ENCODE data around the gene KCNN2.

- TF ChIP-seq NFE2L1 (CRISPR knock-in tag; IDR thresholded peaks at IDR 0.05), result no peak
- no peak for TF ChIP-seq FOXJ3 (CRISPR knock-in tag; IDR thresholded peaks at IDR 0.05; ENCODE audit: borderline replicate concordance)
- TF ChIP-seq IRF2 (CRISPR knock-in tag; IDR thresholded peaks at IDR 0.05; ENCODE audit: borderline replicate concordance, low read depth), result no peak
- no peak for TF ChIP-seq MAX (CRISPR knock-in tag; IDR thresholded peaks at IDR 0.05)
- TF ChIP-seq CTCF (IDR thresholded peaks at IDR 0.05), result no peak
- no peak for TF ChIP-seq ATF6 (CRISPR knock-in tag; IDR thresholded peaks at IDR 0.05)
- no peak for TF ChIP-seq IRF1 (CRISPR knock-in tag; IDR thresholded peaks at IDR 0.05)
- no peak for TF ChIP-seq SP1 (CRISPR knock-in tag; conservative IDR thresholded peaks at IDR 0.05)
- no peak for TF ChIP-seq ZNF281 (CRISPR knock-in tag; IDR thresholded peaks at IDR 0.05)
- TF ChIP-seq ZNF423 (CRISPR knock-in tag; IDR thresholded peaks at IDR 0.05), result no peak
- no peak for TF ChIP-seq ATF1 (CRISPR knock-in tag; IDR thresholded peaks at IDR 0.05)
These were observed 162.4 kb downstream of the KCNN2 start for GRCh38 chr5:114524221-114524620.
